Fibroblast of villous mesenchyme (primary cell): ENCODE results near the gene CDR2L. TPM values are rescaled to one million over a fixed set of nuclear protein-coding genes. Genes with fewer than 3 reads are reported as not detected.
A peak's percentile ranks its signal among the peaks of the same experiment; 100 is the strongest.
"Not testable (repeated sequence)": the region's sequence is repeated elsewhere in the genome, so short reads cannot be mapped to it uniquely, and the experiment has no call there.

ENCODE experiments used
- DNase-seq: peaks from one replicate; pipeline ENCODE4 v3.0.0-alpha.2; 2010; ENCODE audit warnings: low read depth
- H3K4me3 ChIP-seq: 2 replicates; pipeline ENCODE4 v1.5.1; 2011; ENCODE audit warnings: low read depth, mild to moderate bottlenecking, low read length
- CTCF ChIP-seq: IDR thresholded peaks from 2 replicates; pipeline ENCODE4 v1.5.1; 2012; ENCODE audit warnings: low read depth, mild to moderate bottlenecking, low read length; ENCODE audit not compliant: insufficient read depth
- total RNA-seq: library from RNA; depleted of rRNA; stranded (reverse); fragments of >200 nt; gene quantifications from 2 replicates; pipeline ENCODE4 v1.2.3, GENCODE V29; 2012

The CDR2L gene
- total RNA-seq, 1 donor = 26.8 TPM

DNA sequence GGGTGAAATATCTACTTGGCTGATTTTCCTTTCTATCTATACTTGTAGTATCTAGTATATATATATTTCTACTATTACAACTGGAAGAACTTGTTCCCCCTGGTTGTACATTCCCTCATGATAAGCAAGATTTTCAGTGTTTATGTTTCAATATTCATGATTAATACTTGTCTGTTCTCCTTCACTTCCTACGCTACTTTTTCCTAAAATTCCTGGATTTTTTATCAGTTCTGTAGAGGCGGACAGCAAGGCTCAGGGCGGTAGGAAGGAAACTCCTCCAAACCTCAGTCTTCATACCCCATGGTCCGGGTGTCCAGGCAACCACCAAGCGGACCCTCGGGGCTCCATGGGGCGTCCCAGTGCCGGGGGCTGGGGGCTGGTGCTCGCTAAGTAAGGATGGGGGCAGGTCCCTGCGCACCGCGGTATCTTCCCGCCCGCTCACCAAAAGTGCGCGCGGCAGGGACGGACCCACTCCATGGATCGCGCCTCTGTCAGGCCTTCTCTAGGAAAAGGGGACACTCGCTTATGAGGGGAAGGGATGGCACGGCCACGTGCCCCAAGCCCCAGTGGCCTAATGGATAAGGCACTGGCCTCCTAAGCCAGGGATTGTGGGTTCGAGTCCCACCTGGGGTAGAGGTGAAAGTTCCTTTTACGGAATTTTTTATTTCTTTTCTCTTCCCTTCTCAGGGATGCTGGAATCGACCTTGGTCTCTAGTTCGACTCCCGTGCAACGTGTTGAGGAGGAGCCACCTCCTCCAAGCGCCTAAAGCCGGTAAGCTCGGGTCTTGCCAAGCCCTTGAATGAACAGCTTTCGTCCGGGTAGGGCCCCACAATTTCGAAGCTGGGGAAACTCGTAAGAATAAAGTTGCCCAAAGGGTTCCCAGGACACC lies 46.2 kb downstream of the CDR2L start:
- DNase-seq = peak; percentile 90
- peak overlapping the region; percentile 80 for H3K4me3 ChIP-seq
- no peak for TF ChIP-seq CTCF

- DNase-seq = peak; percentile 83
- no peak for TF ChIP-seq CTCF
- peak overlapping the region; percentile 80 for H3K4me3 ChIP-seq
Observed at GRCh38 chr17:75034236-75034908, 46.9 kb downstream of the CDR2L start.

GRCh38 chr17:75036643-75037268 lies 49.3 kb downstream of the CDR2L start:
- no peak for TF ChIP-seq CTCF
- peak; percentile 98 for DNase-seq
- H3K4me3 ChIP-seq = peak overlapping the region; percentile 7

DNA sequence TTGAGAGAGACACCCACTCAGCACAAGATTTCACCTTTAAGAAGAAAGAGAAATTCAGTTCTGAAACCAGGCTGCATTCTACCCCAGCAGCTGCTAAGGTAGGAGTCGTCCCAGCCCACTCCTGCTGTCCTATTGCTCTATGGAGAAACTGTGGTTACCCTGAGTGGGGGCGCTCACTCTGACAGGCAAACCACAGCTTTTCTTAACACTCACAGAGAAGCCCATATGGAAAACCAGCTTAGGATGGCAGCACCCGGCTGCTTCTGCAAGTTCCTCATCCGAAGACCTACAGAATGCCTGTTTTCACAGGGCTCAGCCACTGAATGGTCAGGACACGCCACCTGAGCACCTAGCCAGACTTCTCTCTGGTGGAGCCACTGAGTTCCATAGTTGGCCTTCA lies 51.8 kb downstream of the CDR2L start:
- TF ChIP-seq CTCF = no peak
- DNase-seq = no peak
- no peak overlapping the region for H3K4me3 ChIP-seq

DNA sequence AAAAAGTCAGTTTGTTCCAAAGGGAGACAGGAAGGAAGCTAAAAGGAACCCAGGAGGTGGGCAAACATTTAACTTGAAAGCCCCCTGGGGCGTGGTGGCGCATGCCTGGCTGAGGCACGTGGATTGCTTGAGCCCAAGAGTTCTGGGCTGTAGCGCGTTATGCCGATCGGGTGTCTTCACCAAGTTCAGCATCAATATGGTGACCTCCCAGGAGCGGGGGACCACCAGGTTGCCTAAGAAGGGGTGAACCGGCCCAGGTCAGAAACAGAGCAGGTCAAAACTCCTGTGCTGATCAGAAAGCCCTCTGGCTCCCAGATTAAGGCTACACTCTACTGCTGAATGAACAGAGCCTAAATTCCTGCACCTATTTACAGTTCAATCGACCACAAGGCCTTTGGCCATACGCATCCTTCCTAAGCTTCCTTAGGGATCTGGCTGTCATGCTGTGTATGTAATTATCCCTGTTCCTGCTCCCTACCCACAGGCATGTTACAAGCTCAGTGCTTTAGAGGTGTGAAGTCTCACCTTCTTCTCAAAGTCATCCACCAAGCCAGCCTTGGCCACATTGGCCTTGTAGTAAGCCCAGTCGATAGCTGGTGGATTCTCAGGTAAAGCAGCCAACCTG lies 54.3 kb downstream of the CDR2L start:
- TF ChIP-seq CTCF = no peak
- DNase-seq = no peak
- no peak overlapping the region for H3K4me3 ChIP-seq

GRCh38 chr17:75043789-75044188 lies 56.4 kb downstream of the CDR2L start:
- H3K4me3 ChIP-seq, DNase-seq: not testable (repeated sequence)

- no peak overlapping the region for H3K4me3 ChIP-seq
- no peak for DNase-seq
- no peak for TF ChIP-seq CTCF
Observed at GRCh38 chr17:75044716-75045115, 57.3 kb downstream of the CDR2L start.

- not testable (repeated sequence) for DNase-seq
- peak overlapping the region; percentile 87 for H3K4me3 ChIP-seq
Observed at GRCh38 chr17:75045946-75046406, 58.5 kb downstream of the CDR2L start.
